H1 (cell line): ENCODE data around the gene KCNC2. TPM values are rescaled to one million over a fixed set of nuclear protein-coding genes. Genes with fewer than 3 reads are reported as not detected.

Experiments used
- CTCF ChIA-PET: fragments of 300-600 bp; sonication (Branson Sonifier 250); formaldehyde crosslinking; loops from one replicate; lab custom pipeline; 2021; ENCODE audit not compliant: partially characterized antibody; lab: Charles Lee
- POLR2A ChIA-PET: fragments of 300-600 bp; sonication (Branson Sonifier 250); formaldehyde crosslinking; loops from one replicate; lab custom pipeline; 2021; ENCODE audit warnings: inconsistent platforms; ENCODE audit not compliant: partially characterized antibody; lab: Charles Lee
- DNase-seq, 2 experiments: peaks; one replicate each; pipeline versions ENCODE4 v3.0.0 to v3.0.0-alpha.2; 2010 to 2022; ENCODE audit warnings: low spot score in 2 of 2, low read depth in 1 of 2, mixed read lengths in 1 of 2
- FAIRE-seq: peaks from 2 replicates; lab custom pipeline; 2011; peaks lifted over from hg19 to GRCh38; lab: Jason Lieb, UNC
- H2AFZ ChIP-seq: 2 replicates; pipeline ENCODE4 v1.8.1; 2012; ENCODE audit warnings: low read length, inconsistent platforms
- H2AK5ac ChIP-seq: 2 replicates; pipeline ENCODE4 v1.6.1; 2013; ENCODE audit warnings: low read depth, low read length
- H2BK120ac ChIP-seq: replicated peaks from 2 replicates; pipeline ENCODE3; 2013; ENCODE audit warnings: low read depth, low read length, inconsistent platforms
- H2BK12ac ChIP-seq: 2 replicates; pipeline ENCODE4 v1.6.1; 2013; ENCODE audit warnings: low read depth, low read length
- H2BK15ac ChIP-seq: 2 replicates; pipeline ENCODE4 v1.6.1; 2013; ENCODE audit warnings: low read length
- H2BK20ac ChIP-seq: 2 replicates; pipeline ENCODE4 v1.6.1; 2013; ENCODE audit warnings: low read length
- H2BK5ac ChIP-seq: 2 replicates; pipeline ENCODE4 v1.6.1; 2013; ENCODE audit warnings: low read depth, low read length
- H3K14ac ChIP-seq: 2 replicates; pipeline ENCODE4 v1.6.1; 2013; ENCODE audit warnings: inconsistent platforms; ENCODE audit not compliant: insufficient read length
- H3K18ac ChIP-seq: 2 replicates; pipeline ENCODE4 v1.6.1; 2013; ENCODE audit warnings: low read length; ENCODE audit errors: extremely low read depth
- H3K23ac ChIP-seq: 2 replicates; pipeline ENCODE4 v1.6.1; 2013; ENCODE audit warnings: inconsistent platforms; ENCODE audit not compliant: insufficient read length
- H3K23me2 ChIP-seq: 2 replicates; pipeline ENCODE4 v1.6.1; 2013; ENCODE audit warnings: low read depth, low read length
- H3K27ac ChIP-seq: 2 replicates; pipeline ENCODE4 v1.6.1; 2011; ENCODE audit warnings: low read depth, low read length, inconsistent platforms
- H3K27me3 ChIP-seq, 4 experiments: replicated peaks in 1 of 4; 1 replicate in 1 of 4; 2 replicates in 3 of 4; pipeline versions ENCODE4 v1.6.1 to v1.8.1; 2011 to 2013; ENCODE audit warnings: low read length in 3 of 4, mild to moderate bottlenecking in 3 of 4, inconsistent platforms in 2 of 4, mixed read lengths in 2 of 4, moderate library complexity in 1 of 4; ENCODE audit not compliant: control insufficient read depth in 3 of 4, insufficient read depth in 3 of 4; ENCODE audit errors: extremely low read depth in 1 of 4
- H3K36me3 ChIP-seq, 4 experiments: 2 replicates each; pipeline versions ENCODE4 v1.6.1 to v1.8.1; 2011 to 2013; ENCODE audit warnings: mild to moderate bottlenecking in 4 of 4, low read length in 3 of 4, moderate library complexity in 2 of 4, control low read depth in 1 of 4, inconsistent platforms in 1 of 4; ENCODE audit not compliant: insufficient read depth in 4 of 4, control insufficient read depth in 2 of 4
- H3K4ac ChIP-seq: replicated peaks from 2 replicates; pipeline ENCODE3; 2013; ENCODE audit warnings: low read length, low read depth, mixed read lengths, inconsistent platforms; ENCODE audit not compliant: insufficient read length
- H3K4me1 ChIP-seq, 4 experiments: replicated peaks in 1 of 4; 1 replicate in 1 of 4; 2 replicates in 3 of 4; pipeline versions ENCODE4 v1.6.1 to v1.8.1; 2011 to 2013; ENCODE audit warnings: low read length in 3 of 4, inconsistent platforms in 2 of 4, mixed read lengths in 1 of 4; ENCODE audit not compliant: insufficient read depth in 4 of 4, control insufficient read depth in 3 of 4
- H3K4me2 ChIP-seq, 2 experiments: 2 replicates each; pipeline versions ENCODE4 v1.6.1 to v1.8.1; 2011 to 2013; ENCODE audit warnings: low read depth in 2 of 2, low read length in 2 of 2, control low read depth in 1 of 2, inconsistent platforms in 1 of 2, mild to moderate bottlenecking in 1 of 2; ENCODE audit not compliant: insufficient read depth in 1 of 2
- H3K4me3 ChIP-seq, 4 experiments: fragments of 200-600, 300-600 bp in 1 of 4; sonication (generic), shearing (Covaris generic), sonication (Bioruptor Twin) in 1 of 4; 2 replicates each; pipeline versions ENCODE4 v1.5.1 to v1.8.1; 2011 to 2016; ENCODE audit warnings: low read length in 4 of 4, low read depth in 3 of 4, control low read depth in 2 of 4, inconsistent platforms in 2 of 4, mild to moderate bottlenecking in 2 of 4, mixed read lengths in 1 of 4, moderate library complexity in 1 of 4; ENCODE audit not compliant: insufficient read depth in 2 of 4; ENCODE audit errors: extremely low read depth in 1 of 4
- H3K56ac ChIP-seq: replicated peaks from 2 replicates; pipeline ENCODE3; 2013; ENCODE audit warnings: low read depth, mild to moderate bottlenecking, mixed read lengths, low read length, inconsistent platforms; ENCODE audit not compliant: insufficient read length
- H3K79me1 ChIP-seq: 2 replicates; pipeline ENCODE4 v1.6.1; 2013; ENCODE audit warnings: low read depth, low read length, control low read depth
- H3K79me2 ChIP-seq, 2 experiments: 2 replicates each; pipeline versions ENCODE4 v1.6.1 to v1.8.1; 2012 to 2013; ENCODE audit warnings: low read length in 2 of 2, mild to moderate bottlenecking in 2 of 2, inconsistent platforms in 1 of 2; ENCODE audit not compliant: insufficient read depth in 2 of 2, control insufficient read depth in 1 of 2
- H3K9ac ChIP-seq, 4 experiments: replicated peaks in 1 of 4; 1 replicate in 1 of 4; 2 replicates in 3 of 4; pipeline versions ENCODE4 v1.6.1 to v1.8.1; 2011 to 2013; ENCODE audit warnings: low read depth in 3 of 4, low read length in 3 of 4, control low read depth in 2 of 4, mild to moderate bottlenecking in 2 of 4, moderate library complexity in 2 of 4, inconsistent platforms in 1 of 4; ENCODE audit errors: extremely low read depth in 1 of 4
- H3K9me3 ChIP-seq, 2 experiments: 2 replicates each; pipeline versions ENCODE4 v1.6.1 to v1.8.1; 2012 to 2013; ENCODE audit warnings: mild to moderate bottlenecking in 2 of 2, moderate library complexity in 2 of 2, control low read depth in 1 of 2, inconsistent platforms in 1 of 2, low read depth in 1 of 2, low read length in 1 of 2, mixed read lengths in 1 of 2; ENCODE audit not compliant: insufficient read depth in 2 of 2
- H4K20me1 ChIP-seq, 2 experiments: replicated peaks in 1 of 2; 2 replicates each; pipeline versions ENCODE3 to v1.8.1; 2011 to 2013; ENCODE audit warnings: inconsistent platforms in 2 of 2, low read length in 2 of 2, mild to moderate bottlenecking in 1 of 2; ENCODE audit not compliant: insufficient read depth in 2 of 2, control insufficient read depth in 1 of 2
- H4K5ac ChIP-seq: 2 replicates; pipeline ENCODE4 v1.6.1; 2013; ENCODE audit warnings: low read length, low read depth, mixed read lengths, inconsistent platforms; ENCODE audit not compliant: insufficient read length
- H4K8ac ChIP-seq: 2 replicates; pipeline ENCODE4 v1.8.0; 2013; ENCODE audit warnings: mild to moderate bottlenecking, moderate library complexity, low read length, inconsistent platforms; ENCODE audit not compliant: insufficient read depth; ENCODE audit errors: extremely low read depth
- H4K91ac ChIP-seq: replicated peaks from 2 replicates; pipeline ENCODE3; 2013; ENCODE audit warnings: low read length, mixed read lengths, inconsistent platforms; ENCODE audit not compliant: insufficient read length
- POLR2A ChIP-seq, 2 experiments: IDR thresholded peaks; 1 replicate in 1 of 2; 2 replicates in 1 of 2; pipeline ENCODE4 v1.6.1; 2011; ENCODE audit warnings: low read depth in 2 of 2, low read length in 2 of 2, mild to moderate bottlenecking in 2 of 2; ENCODE audit errors: control extremely low read depth in 1 of 2
- TCF12 ChIP-seq: IDR thresholded peaks from 2 replicates; pipeline ENCODE4 v1.6.1; 2011; ENCODE audit warnings: low read depth, mild to moderate bottlenecking, low read length
- WGBS, 2 experiments: shearing (Covaris generic) in 1 of 2; methylation state at CpG; one replicate each; pipeline versions ENCODE4 v1.1.6 to v1.1.7; 2013 to 2015; ENCODE audit warnings: low lambda C conversion rate in 2 of 2, mixed read lengths in 2 of 2, inconsistent platforms in 1 of 2, low coverage in 1 of 2, missing lambda C conversion rate in 1 of 2; ENCODE audit not compliant: insufficient replicate concordance in 2 of 2, insufficient coverage in 1 of 2, insufficient read length in 1 of 2; ENCODE audit errors: extremely low coverage in 1 of 2, missing lambda C conversion rate in 1 of 2; 5-methylcytosine and 5-hydroxymethylcytosine counted together
- polyA plus RNA-seq, 7 experiments: library from polyadenylated mRNA; depleted of rRNA in 3 of 7; stranded (reverse) in 5 of 7; unstranded in 2 of 7; fragments of >200 nt in 5 of 7; fragments of 200-250 nt in 2 of 7; gene quantifications; 1 replicate in 5 of 7; 2 replicates in 1 of 7; 4 replicates in 1 of 7; pipeline versions ENCODE4 v1.2.1 to v1.2.3, GENCODE V29; 2011 to 2013; ENCODE audit warnings: missing spikeins in 2 of 7, mixed read lengths in 2 of 7
- total RNA-seq: library from RNA; stranded (reverse); fragmentation: NEBNext Ultra II Directional; extraction: Animal tissue kit (Norgen Biotek cat#: 25700); gene quantifications from 2 replicates; pipeline ENCODE4 v1.2.1, GENCODE V29; 2021

The KCNC2 gene
- total and polyA plus RNA-seq, 2 of the 8 experiments (the other 6 are each of a cell fraction or from before 2014, with no cell fraction given), result 0.03 TPM; not detected in 1

- WGBS, 2 experiments, result 91% methylated on average over 3 of the region's 3 CpGs; no CpG with 5 or more reads in 1 of the 2 experiments
- CTCF ChIA-PET, result interaction anchor here (1.7 kb wide), 1 partner anchor 11 kb away, joined by 4 read pairs; no protein-coding TSS in a partner anchor
These were observed 78.8 kb downstream of the KCNC2 start for GRCh38 chr12:75130811-75131210.

More at GRCh38 chr12:75130811-75131210, 78.8 kb downstream of the KCNC2 start:
- no peak overlapping the region for H3K4ac ChIP-seq
- no peaks in the 10 kb centered on the region for H3K9me3 ChIP-seq
- no peak overlapping the region for H4K5ac ChIP-seq
- TF ChIP-seq POLR2A (IDR thresholded peaks at IDR 0.05; ENCODE audit: control extremely low read depth in 1 of 2, low read depth in 2 of 2, low read length in 2 of 2) (no peak), TCF12 (no peak)
- FAIRE-seq, result no peak
- H3K36me3 ChIP-seq, result no peaks in the 10 kb centered on the region
- no peaks in the 10 kb centered on the region for H4K20me1 ChIP-seq
- no peak overlapping the region for H2BK20ac ChIP-seq
- POLR2A ChIA-PET, result no interaction called here
- no peaks in the 10 kb centered on the region for H3K23me2 ChIP-seq
- no peak overlapping the region for H3K27ac ChIP-seq
- no peak overlapping the region for H2BK5ac ChIP-seq
- no peak overlapping the region for H2BK12ac ChIP-seq
- no peak overlapping the region for H3K23ac ChIP-seq
- no peak overlapping the region for H3K14ac ChIP-seq
- no peaks in the 10 kb centered on the region for H3K79me1 ChIP-seq
- no peak overlapping the region for H2BK120ac ChIP-seq
- H3K79me2 ChIP-seq, result no peaks in the 10 kb centered on the region
- H4K8ac ChIP-seq, result no peak overlapping the region
- no peak overlapping the region for H3K4me2 ChIP-seq
- no peak for DNase-seq
- no peak overlapping the region for H3K4me3 ChIP-seq
- H3K56ac ChIP-seq, result no peak overlapping the region
- no peaks in the 10 kb centered on the region for H3K27me3 ChIP-seq
- no peak overlapping the region for H2AK5ac ChIP-seq
- H3K4me1 ChIP-seq, result no peaks in the 10 kb centered on the region
- H3K9ac ChIP-seq, result no peak overlapping the region
- H4K91ac ChIP-seq, result no peak overlapping the region
- H3K18ac ChIP-seq, result no peak overlapping the region
- no peak overlapping the region for H2AFZ ChIP-seq
- H2BK15ac ChIP-seq, result no peak overlapping the region
